HG03103 (cell line): ENCODE data around the gene SMYD4.
"Not testable (repeated sequence)": the region's sequence is repeated elsewhere in the genome, so short reads cannot be mapped to it uniquely, and the experiment has no call there.

Experiments
- ATAC-seq: cut with Tn5 transposase; IDR thresholded peaks from one replicate; pipeline ENCODE4 v1.9.1; 2021; ENCODE audit warnings: low read depth; ENCODE audit not compliant: unreplicated experiment

SMYD4 gene

GRCh38 chr17:1758807-1759206, 70.9 kb downstream of the SMYD4 start:
- ATAC-seq = no peak

GRCh38 chr17:1755827-1756262, 73.9 kb downstream of the SMYD4 start:
- no peak for ATAC-seq

GRCh38 chr17:1755252-1755826, 74.4 kb downstream of the SMYD4 start:
- no peak for ATAC-seq

- ATAC-seq = no peak
These were observed 75.1 kb downstream of the SMYD4 start for GRCh38 chr17:1754430-1755112.

GRCh38 chr17:1753767-1754429, 75.8 kb downstream of the SMYD4 start:
- no peak for ATAC-seq

GRCh38 chr17:1752425-1753262, 77.1 kb downstream of the SMYD4 start:
- no peak for ATAC-seq

GRCh38 chr17:1750628-1751027, 79.1 kb downstream of the SMYD4 start:
- ATAC-seq = no peak

- no peak for ATAC-seq
These were observed 82.6 kb downstream of the SMYD4 start for GRCh38 chr17:1746975-1747543.

GRCh38 chr17:1745513-1746020, 84.1 kb downstream of the SMYD4 start:
- no peak for ATAC-seq

- no peak for ATAC-seq
These were observed 84.9 kb downstream of the SMYD4 start for GRCh38 chr17:1744551-1745512.

- no peak for ATAC-seq
These were observed 86.6 kb downstream of the SMYD4 start for GRCh38 chr17:1743088-1743439.

- ATAC-seq = no peak
These were observed 87.2 kb downstream of the SMYD4 start, which contains the start of gene SERPINF2 for GRCh38 chr17:1742371-1743087. TSS of gene SERPINF2 (plus strand) at chr17:1742871. CDS start at chr17:1744996, 2,125 bp downstream.

- ATAC-seq = not testable (repeated sequence)
These were observed 87.8 kb downstream of the SMYD4 start for GRCh38 chr17:1741899-1742298.

- ATAC-seq = no peak
These were observed 92.0 kb downstream of the SMYD4 start for GRCh38 chr17:1737531-1738291.

GRCh38 chr17:1736348-1737281, 93.1 kb downstream of the SMYD4 start:
- no peak for ATAC-seq

GRCh38 chr17:1735834-1736347, 93.8 kb downstream of the SMYD4 start:
- no peak for ATAC-seq

- ATAC-seq = no peak
These were observed 94.3 kb downstream of the SMYD4 start for GRCh38 chr17:1735418-1735817.
